Memory B cell (primary cell): ENCODE measurements around the gene ZNF618.

Experiments used
- ATAC-seq: fragments of 150-1000 bp; cut with Tn5 transposase; 2 replicates; pipeline ENCODE4 v1.10.0; 2021; ENCODE audit warnings: low read depth, mild to moderate bottlenecking, moderate library complexity
- DNase-seq, 2 donors: peaks; one replicate each; pipeline ENCODE4 v3.0.0; 2022; ENCODE audit warnings: low spot score in 2 of 2
- H3K27ac Mint-ChIP-seq: one replicate; pipeline ENCODE4 v1.8.0; 2022; ENCODE audit warnings: mild to moderate bottlenecking, moderate library complexity, mixed read lengths
- H3K27me3 Mint-ChIP-seq: one replicate; pipeline ENCODE4 v1.8.0; 2022; ENCODE audit warnings: mixed read lengths
- H3K36me3 Mint-ChIP-seq: one replicate; pipeline ENCODE4 v1.8.0; 2022; ENCODE audit warnings: mild to moderate bottlenecking, mixed read lengths
- H3K4me1 Mint-ChIP-seq: one replicate; pipeline ENCODE4 v1.8.0; 2022; ENCODE audit warnings: mixed read lengths
- H3K4me3 Mint-ChIP-seq: one replicate; pipeline ENCODE4 v1.8.0; 2022; ENCODE audit warnings: mild to moderate bottlenecking, moderate library complexity, mixed read lengths
- H3K9me3 Mint-ChIP-seq: one replicate; pipeline ENCODE4 v1.8.0; 2022; ENCODE audit warnings: mixed read lengths

Gene ZNF618

GRCh38 chr9:114027159-114027862 is 151.2 kb downstream of the ZNF618 start:
- Mint-ChIP-seq H3K27me3 (no peaks in the 10 kb centered on the region), H3K4me1 (no peaks in the 10 kb centered on the region), H3K27ac (no peak overlapping the region), H3K9me3 (peaks cover 16% of the 10 kb centered on the region), H3K4me3 (no peak overlapping the region), H3K36me3 (peaks cover 20% of the 10 kb centered on the region)
- ATAC-seq = no peak
- peak in 1 of 2 donors; percentile 5 for DNase-seq

- peak in 1 of 2 donors; percentile 2 for DNase-seq
- Mint-ChIP-seq H3K36me3 (peaks cover 16% of the 10 kb centered on the region), H3K9me3 (peaks cover 11% of the 10 kb centered on the region), H3K4me1 (no peaks in the 10 kb centered on the region), H3K4me3 (no peak overlapping the region), H3K27ac (no peak overlapping the region), H3K27me3 (no peaks in the 10 kb centered on the region)
- ATAC-seq = no peak
Measured at GRCh38 chr9:114027863-114028465, 151.9 kb downstream of the ZNF618 start.

GRCh38 chr9:114028646-114029045 is 152.5 kb downstream of the ZNF618 start:
- Mint-ChIP-seq H3K27ac (no peak overlapping the region), H3K36me3 (peaks cover 16% of the 10 kb centered on the region), H3K27me3 (no peaks in the 10 kb centered on the region), H3K4me3 (no peak overlapping the region), H3K9me3 (peaks cover 10% of the 10 kb centered on the region), H3K4me1 (no peaks in the 10 kb centered on the region)
- DNase-seq = peak in 1 of 2 donors; percentile 2
- ATAC-seq = no peak

GRCh38 chr9:114029311-114030170 is 153.4 kb downstream of the ZNF618 start:
- ATAC-seq (no peak), DNase-seq (peak in 1 of 2 donors; percentile 5)
- H3K4me1 Mint-ChIP-seq = no peaks in the 10 kb centered on the region
- H3K27ac Mint-ChIP-seq = no peak overlapping the region
- H3K36me3 Mint-ChIP-seq = peaks cover 11% of the 10 kb centered on the region
- peaks cover 3% of the 10 kb centered on the region for H3K9me3 Mint-ChIP-seq
- H3K27me3 Mint-ChIP-seq = no peaks in the 10 kb centered on the region
- no peak overlapping the region for H3K4me3 Mint-ChIP-seq

GRCh38 chr9:114030364-114030763 is 154.3 kb downstream of the ZNF618 start:
- Mint-ChIP-seq H3K27me3 (no peaks in the 10 kb centered on the region), H3K9me3 (no peaks in the 10 kb centered on the region), H3K4me1 (no peaks in the 10 kb centered on the region), H3K36me3 (peaks cover 4% of the 10 kb centered on the region), H3K4me3 (no peak overlapping the region), H3K27ac (no peak overlapping the region)
- DNase-seq (peak in 1 of 2 donors; percentile 8), ATAC-seq (no peak)

- ATAC-seq = no peak
- H3K4me1 Mint-ChIP-seq = no peaks in the 10 kb centered on the region
Measured at GRCh38 chr9:114031037-114031630, 155.0 kb downstream of the ZNF618 start.

GRCh38 chr9:114031948-114032840 is 156.1 kb downstream of the ZNF618 start:
- no peak overlapping the region for H3K27ac Mint-ChIP-seq
- no peaks in the 10 kb centered on the region for H3K4me1 Mint-ChIP-seq
- ATAC-seq = no peak
- H3K4me3 Mint-ChIP-seq = no peak overlapping the region
- peaks cover 7% of the 10 kb centered on the region for H3K36me3 Mint-ChIP-seq
- no peak for DNase-seq
- H3K9me3 Mint-ChIP-seq = peaks cover 3% of the 10 kb centered on the region
- H3K27me3 Mint-ChIP-seq = no peaks in the 10 kb centered on the region

More at GRCh38 chr9:114031037-114031630, 155.0 kb downstream of the ZNF618 start:
- Mint-ChIP-seq H3K27ac (no peak overlapping the region), H3K27me3 (no peaks in the 10 kb centered on the region), H3K9me3 (no peaks in the 10 kb centered on the region), H3K4me3 (no peak overlapping the region), H3K36me3 (peaks cover 4% of the 10 kb centered on the region)
- no peak for DNase-seq

- DNase-seq = no peak
- Mint-ChIP-seq H3K27me3 (no peaks in the 10 kb centered on the region), H3K4me1 (no peaks in the 10 kb centered on the region), H3K27ac (no peak overlapping the region), H3K4me3 (no peak overlapping the region), H3K9me3 (peaks cover 3% of the 10 kb centered on the region), H3K36me3 (peaks cover 7% of the 10 kb centered on the region)
- no peak for ATAC-seq
Measured at GRCh38 chr9:114033397-114034103, 157.4 kb downstream of the ZNF618 start.

- Mint-ChIP-seq H3K4me1 (no peaks in the 10 kb centered on the region), H3K36me3 (peaks cover 7% of the 10 kb centered on the region), H3K4me3 (no peak overlapping the region), H3K27ac (no peak overlapping the region), H3K27me3 (no peaks in the 10 kb centered on the region), H3K9me3 (peaks cover 3% of the 10 kb centered on the region)
- DNase-seq (no peak), ATAC-seq (no peak)
Measured at GRCh38 chr9:114034196-114034595, 158.1 kb downstream of the ZNF618 start.

- H3K9me3 Mint-ChIP-seq = peaks cover 3% of the 10 kb centered on the region
- no peak overlapping the region for H3K27ac Mint-ChIP-seq
- ATAC-seq (no peak), DNase-seq (no peak)
- H3K36me3 Mint-ChIP-seq = peaks cover 7% of the 10 kb centered on the region
- H3K27me3 Mint-ChIP-seq = no peaks in the 10 kb centered on the region
- H3K4me1 Mint-ChIP-seq = no peaks in the 10 kb centered on the region
- no peak overlapping the region for H3K4me3 Mint-ChIP-seq
Measured at GRCh38 chr9:114034661-114035062, 158.6 kb downstream of the ZNF618 start.

GRCh38 chr9:114035221-114035844 is 159.2 kb downstream of the ZNF618 start:
- Mint-ChIP-seq H3K4me3 (no peak overlapping the region), H3K27me3 (no peaks in the 10 kb centered on the region), H3K36me3 (peaks cover 7% of the 10 kb centered on the region), H3K9me3 (peaks cover 3% of the 10 kb centered on the region), H3K27ac (no peak overlapping the region), H3K4me1 (no peaks in the 10 kb centered on the region)
- ATAC-seq (no peak), DNase-seq (no peak)
